ENCODE measurements around the gene RMI2.
A peak's percentile ranks its signal among the peaks of the same experiment; 100 is the strongest.

Gene RMI2

DNA sequence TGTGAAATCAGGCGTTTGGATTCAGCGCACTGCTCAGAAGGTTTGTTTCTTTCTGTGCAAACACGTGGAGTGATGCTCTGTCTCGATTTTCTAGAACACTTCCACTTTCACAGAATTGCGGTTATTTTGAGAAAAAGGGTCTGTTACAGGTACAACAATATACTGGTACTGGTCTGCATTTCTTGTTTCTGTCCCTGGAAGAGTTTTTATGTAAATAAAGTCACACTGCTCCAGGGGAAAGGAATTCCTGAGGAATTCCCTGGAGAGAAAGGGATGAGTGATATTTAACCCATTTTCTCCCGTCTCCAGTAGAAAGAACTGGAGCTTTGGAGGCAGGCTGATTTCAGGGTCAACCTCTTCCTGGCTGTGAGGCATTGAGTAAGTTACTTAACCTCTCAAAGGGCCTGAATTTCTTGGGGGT, 16.2 kb upstream of the RMI2 start:
- DNase-seq (ENCODE audit: low read depth): no peak

DNA sequence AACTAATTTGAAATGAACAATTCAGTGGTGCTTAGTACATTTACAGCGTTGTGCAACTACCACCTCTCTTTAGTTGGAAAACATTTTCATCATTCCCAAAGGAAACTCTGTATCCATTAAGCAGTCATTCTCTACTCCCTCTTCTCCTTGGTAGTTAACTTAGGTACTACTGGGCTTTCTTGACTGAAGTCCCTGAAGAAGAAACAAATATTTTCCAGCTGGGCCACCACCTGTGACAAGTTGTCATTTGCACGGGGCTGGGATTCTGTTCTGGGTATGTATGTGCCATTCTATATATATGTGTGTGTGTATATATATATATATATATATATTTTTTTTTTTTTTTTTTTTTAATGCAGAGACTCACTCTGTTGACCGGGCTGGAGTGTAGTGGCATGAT, 15.4 kb upstream of the RMI2 start:
- no peak for DNase-seq (ENCODE audit: low read depth)

DNA sequence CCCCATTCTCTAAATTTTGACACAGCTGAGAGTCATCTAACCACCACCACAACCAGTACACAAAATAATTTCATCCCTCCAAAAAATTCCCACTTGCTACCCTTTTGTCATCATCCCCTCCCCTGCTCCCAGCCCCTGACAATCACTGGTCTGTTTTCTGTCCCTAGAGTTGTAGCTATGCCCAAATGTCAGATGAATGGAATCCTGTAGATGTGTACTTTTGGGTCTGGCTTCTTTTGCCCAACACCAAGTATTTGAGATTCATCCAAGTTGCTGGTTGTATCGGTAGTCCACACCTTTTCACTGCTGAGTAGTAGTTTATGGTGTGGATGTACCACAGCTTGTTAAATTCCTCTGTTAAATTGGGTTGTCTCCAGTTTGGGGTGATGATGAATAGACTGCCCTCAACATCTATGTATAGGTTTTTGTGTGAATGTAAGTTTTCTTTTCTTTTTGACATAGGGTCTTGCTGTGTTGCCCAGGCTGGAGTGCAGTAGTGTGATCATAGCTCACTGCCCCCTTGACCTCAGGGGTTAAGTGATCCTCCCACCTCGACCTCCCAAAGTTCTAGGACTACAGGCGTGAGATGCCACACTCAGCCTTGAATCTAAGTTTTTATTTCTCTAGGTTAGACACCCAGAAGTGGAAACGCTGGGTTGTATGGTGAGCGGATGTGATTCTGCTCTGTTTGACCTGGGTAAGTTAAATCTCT, 14.6 kb upstream of the RMI2 start:
- DNase-seq (ENCODE audit: low read depth): no peak

DNA sequence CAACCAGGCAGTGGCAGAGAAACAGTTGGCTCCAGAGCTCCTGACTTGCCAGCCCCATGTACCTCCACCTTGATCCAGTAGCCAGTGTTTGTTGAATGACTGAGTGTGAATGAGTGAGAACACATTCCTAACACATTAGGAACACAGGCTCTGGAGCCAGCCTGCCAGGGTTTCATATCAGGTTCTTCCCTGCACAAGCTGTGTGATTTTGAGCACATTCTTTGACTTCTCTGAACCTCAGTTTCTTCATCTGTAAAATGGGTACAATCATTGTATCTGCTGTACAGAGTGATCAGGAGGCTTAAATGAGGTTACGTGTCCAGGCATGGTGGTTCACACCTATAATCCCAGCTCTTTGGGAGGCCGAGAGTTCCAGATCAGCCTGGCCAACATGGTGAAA, 13.3 kb upstream of the RMI2 start:
- no peak for DNase-seq (ENCODE audit: low read depth)

DNA sequence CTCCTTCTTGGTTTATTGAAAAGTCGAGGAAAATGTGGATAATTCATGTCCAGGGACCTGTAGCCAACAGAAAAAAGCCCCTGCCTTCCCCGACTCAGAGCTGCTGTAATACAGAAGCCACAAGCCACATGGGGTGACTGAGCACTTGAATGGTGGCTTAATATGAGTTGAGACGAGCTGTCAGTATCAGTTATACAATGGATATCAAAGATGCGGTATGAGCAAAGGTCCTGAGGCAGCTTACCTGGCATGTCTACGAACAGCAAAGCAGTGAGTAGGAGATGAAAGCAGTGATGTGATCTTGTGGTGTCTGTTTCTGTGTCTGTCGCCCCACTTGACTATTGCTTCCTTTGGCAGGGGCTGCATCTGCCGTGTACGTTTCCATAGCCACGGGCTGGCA, 12.2 kb upstream of the RMI2 start:
- no peak for DNase-seq (ENCODE audit: low read depth)

DNA sequence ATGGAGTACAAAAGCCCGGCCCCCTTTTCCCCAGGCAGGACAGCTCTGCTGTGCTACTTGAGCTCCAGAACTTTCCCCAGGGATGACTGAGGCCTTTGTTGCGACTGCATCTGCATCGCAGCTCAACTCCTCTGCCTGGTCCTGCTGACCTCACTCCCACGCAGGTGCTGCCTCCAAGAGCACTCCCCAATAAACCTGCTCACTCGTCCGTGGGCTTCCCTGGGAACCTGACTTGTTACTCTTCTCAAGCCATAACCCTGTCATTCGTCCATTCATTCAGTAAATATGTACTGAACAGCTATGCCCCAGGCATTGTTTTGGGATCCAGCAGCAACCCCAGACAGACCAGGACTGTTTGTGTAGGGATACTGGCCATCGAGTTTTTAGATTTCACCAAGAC, 11.6 kb upstream of the RMI2 start:
- no peak for DNase-seq (ENCODE audit: low read depth)

DNA sequence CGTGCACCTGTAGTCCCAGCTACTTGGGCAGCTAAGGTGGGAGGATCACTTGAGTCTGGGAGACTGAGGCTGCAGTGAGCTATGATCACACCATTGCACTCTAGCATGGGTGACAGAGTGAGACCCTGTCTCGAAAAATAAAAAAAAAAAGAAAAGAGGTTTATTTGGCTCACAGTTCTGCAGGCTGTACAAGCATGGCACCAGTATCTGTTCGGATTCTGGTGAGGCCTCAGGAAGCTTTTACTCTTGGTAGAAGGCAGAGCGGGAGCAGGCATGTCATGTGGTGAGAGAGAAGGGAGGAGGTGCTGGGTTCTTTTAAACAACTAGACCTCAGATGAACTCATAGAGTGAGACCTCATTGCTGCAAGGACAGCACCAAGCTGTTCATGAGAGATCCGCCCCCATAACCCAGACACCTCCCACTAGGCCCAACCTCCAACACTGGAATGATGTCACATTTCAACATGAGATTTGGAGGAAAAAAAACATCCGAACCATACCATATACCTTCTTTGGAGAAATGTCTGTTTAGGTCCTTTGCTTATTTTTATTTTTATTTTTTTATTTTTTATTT, 10.3 kb upstream of the RMI2 start:
- DNase-seq (ENCODE audit: low read depth): no peak

DNA sequence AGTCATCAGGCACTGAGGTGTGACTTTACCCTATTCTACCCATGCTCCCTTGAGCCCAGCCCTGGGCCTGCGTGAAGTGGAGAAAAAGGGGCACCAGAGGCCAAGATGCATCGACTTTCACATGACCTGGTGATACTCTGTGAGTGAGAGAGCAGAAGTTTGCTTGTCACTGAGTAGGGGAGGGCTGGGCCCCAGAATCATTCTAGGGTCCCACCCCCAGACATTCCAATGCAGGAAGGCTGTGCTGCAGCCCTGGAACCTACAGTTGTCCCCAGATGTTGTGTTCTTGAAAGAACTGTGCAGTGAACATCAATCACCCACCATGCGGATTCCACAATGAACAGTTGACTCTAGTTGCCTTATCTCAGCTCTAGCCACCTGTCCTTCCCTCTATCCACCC, 6.2 kb upstream of the RMI2 start:
- DNase-seq (ENCODE audit: low read depth): no peak

DNA sequence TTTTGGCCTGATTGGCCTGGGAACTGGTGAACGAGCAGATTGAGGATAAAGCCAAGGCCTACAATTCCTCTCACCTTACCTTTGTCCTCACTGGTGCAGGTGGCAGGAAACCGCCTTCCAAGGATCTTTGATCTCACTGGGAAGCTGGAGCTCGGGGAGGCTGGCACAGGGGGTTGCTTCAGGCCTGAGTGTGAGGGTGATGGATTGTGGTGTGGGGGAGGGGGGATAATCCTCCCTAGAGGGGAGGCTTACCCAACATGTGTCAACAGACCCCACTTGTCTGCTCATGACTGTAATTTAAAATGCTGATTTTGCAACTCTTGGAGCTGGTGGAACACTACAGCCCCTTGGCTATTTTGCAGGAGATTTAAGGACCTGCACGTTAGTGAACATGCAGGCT, 4.5 kb upstream of the RMI2 start:
- no peak for DNase-seq (ENCODE audit: low read depth)

DNA sequence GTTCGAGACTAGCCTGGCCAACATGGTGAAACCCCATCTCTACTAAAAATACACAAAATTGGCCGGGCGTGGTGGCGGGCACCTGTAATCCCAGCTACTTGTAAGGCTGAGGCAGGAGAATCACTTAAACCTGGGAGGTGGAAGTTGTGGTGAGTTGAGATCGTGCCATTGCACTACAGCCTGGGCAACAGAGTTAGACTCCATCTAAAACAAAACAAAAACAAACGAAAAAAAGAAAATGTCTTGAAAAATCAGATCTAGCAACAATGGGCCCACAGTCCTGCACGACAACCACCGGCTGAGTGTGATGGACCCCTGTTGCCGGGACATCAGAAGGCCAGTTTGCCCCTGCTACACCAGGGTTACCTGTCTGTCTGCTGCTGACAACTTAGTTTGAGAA, 3.9 kb upstream of the RMI2 start:
- no peak for DNase-seq (ENCODE audit: low read depth)

DNA sequence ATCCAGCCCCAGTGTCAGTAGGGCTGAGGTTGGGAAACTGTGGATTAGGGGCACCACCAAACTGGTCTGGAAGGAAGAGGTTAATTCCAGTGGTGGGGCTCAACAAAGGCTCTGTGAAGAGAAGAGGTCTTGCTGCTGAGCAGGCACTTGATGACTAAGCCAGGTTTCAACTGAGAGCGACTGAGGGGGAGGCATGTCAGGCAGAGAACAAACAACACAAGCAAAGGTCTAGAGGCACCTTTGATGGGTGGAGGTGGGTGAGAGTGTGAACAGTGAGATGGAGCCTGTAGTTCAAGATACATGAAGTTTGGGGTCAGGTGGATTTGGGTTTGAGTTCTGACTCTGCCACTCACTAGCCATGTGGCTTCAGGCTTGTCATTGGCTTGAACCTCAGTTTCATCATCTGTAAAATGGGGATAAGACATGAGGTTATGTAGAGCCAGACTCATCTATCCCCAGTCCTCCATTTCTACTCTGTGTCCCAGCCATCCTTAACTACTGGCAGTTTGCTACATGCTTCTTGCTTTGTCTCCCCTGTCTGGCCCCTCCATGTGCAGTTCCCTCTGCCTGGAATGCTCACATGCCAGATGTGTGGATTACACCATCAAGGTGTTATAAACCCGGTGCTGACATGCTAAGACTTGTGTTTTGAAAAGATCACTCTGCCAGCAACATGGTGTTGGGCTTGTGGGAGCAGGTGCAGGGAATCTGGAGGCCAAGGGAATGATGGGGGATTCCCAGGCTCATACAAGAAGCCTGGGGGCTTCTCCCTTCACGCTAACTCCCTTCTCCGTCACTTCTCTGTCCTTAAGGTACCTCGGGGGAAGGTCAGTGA, 3.0 kb upstream of the RMI2 start:
- no peak for DNase-seq (ENCODE audit: low read depth)

DNA sequence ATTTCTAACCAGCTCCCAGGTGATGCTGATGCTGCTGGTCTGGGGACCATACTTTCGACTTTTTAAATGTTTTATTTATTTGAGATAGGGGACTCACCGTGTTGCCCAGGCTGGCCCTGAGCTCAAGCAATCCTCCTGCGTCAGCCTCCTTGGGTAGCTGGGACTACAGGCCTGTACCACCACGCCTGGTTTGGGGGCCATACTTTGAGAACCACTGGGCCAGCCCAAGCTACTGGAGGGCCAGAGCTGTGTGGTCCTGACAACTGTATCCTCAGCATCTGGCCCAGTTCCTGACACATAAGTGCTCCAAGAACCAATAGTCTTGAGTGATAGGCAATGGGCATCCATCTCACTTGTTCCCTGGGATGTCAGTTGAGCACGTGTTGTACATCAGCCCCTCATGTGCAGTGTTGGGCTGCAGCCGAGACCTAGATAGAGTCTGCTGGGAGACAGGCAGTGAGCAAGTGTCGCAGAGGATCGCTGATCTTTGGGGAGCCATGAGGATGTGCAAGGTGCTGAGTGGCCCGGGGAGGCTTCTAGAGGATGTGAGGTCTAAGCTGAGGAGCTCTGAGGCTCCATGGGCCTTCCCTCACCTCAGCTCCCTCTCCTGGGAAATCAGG, 1.6 kb downstream of the RMI2 start:
- no peak for DNase-seq (ENCODE audit: low read depth)

DNA sequence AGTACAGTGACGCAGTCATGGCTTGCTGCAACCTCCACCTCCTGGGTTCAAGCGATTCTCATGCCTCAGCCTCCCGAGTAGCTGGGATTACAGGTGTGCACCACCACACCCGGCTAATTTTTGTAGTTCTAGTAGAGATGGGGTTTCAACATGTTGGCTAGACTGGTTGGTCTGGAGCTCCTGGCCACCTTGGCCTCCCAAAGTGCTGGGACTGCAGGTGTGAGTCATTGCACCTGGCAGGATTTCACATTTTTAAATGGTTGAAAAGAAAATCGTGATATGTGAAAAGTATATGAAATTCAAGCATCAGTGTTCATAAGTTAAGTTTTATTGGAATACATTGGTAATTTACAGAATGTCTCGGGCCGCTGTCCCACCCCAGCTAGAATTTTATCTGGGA, 2.6 kb downstream of the RMI2 start:
- DNase-seq (ENCODE audit: low read depth): no peak

DNA sequence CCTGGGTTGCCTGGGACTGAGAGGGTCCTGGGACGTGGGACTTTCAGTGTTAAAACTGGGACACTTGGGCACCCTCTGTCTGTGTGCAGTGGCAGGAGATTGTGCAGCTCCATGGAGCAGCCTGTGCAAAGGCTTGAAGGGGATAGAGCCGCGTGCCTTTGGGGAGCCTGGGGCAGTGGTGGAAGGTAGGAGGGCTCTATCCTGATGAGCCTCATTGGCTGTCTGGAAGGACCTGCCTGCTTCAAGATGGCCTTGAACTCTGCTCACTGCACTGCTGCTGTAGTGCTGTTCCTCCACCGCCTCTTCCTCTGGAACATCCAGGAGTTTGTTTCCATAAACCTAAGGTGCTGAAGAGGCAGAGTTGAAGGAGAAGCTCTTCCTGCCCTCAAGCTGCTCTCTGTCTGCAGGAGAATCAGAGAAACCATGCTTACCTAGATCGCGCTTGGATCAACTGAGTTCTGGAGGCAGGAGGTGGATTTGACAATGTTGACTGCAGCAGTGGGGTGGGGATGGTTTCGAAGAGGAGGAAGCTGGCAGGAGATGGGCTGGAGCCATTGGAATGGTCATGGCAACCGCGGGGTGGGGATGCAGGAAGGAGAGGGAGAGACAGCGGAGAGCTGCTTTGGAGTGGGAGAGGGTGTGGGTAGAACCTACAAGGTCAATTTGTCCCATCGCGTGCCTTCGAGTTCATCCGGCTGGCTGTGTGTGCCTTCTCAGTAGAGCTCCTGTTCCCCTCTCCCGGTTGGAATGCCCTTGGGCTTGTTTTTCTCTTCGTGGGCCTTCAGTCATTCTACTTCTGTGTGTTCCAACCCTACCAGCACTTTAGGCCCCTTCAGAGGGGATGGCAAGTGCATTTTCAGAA, 3.7 kb downstream of the RMI2 start:
- no peak for DNase-seq (ENCODE audit: low read depth)

DNA sequence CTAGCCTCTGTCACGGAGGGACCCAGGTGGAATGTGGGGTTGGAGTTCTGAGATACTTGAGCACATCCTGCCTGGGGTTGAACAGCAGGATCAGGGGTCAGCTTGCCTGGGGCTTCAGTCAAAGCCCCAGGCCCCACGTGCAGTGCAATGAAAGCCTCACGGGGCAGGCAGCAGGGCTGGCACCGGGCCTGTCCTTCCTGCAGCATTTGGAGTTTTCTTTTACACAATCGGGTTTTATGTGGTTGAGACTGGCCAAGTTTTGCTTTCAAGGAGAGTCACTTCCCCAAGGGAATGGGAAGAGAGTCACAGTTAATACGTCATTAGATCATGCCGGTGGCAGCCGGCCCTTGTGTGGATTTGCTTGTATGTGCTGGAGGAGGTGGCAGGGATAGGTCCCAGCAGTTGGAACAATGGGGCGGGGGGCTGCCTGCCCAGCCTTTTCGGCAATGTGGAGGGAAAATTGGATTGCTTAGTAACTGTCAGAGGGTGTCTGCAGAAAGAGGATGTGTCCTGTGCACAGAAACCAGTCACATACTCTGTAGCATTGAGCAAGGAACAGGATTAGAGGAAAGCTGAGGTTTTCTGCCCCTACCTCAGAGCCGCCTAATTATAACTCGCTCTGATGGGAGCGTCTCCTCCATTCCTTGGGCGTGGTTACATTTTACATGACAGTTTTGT, 4.5 kb downstream of the RMI2 start:
- DNase-seq (ENCODE audit: low read depth): no peak

DNA sequence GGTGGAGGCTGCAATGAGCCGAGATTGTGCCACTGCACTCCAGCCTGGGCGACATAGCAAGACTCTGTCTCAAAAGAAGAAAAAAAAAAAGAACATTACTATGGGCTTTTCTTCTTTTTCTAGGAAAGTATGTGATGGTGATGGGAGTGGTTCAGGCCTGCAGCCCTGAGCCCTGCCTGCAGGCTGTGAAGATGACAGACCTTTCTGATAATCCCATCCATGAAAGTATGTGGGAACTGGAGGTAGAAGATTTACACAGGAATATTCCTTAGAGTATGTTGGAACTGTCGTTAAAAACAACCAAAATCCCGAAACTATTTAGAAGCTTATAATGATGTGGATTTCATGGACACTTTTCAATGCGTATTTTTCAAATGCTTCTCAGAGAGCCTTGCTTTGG, 5.3 kb downstream of the RMI2 start:
- DNase-seq (ENCODE audit: low read depth): no peak

DNA sequence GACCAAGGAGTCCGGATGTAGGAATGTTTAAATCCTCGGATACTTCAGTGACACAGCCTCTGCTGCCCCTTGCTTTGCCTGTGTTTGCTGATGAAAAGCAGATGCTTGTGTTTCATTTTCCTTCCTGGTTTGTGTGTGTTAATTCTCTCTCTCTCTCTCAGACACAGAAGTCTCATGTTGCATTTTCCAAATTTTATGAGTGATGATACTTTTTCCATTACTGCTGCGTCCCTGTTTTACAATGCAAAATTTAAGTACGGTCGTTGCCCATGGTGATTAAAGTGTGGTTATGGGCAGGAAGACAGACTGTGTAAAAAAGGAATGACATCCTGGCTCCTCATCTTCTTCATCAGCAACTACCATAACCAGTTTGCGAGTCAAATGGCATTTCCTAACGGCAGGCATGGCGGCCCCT, 5.7 kb downstream of the RMI2 start:
- DNase-seq (ENCODE audit: low read depth): no peak

DNA sequence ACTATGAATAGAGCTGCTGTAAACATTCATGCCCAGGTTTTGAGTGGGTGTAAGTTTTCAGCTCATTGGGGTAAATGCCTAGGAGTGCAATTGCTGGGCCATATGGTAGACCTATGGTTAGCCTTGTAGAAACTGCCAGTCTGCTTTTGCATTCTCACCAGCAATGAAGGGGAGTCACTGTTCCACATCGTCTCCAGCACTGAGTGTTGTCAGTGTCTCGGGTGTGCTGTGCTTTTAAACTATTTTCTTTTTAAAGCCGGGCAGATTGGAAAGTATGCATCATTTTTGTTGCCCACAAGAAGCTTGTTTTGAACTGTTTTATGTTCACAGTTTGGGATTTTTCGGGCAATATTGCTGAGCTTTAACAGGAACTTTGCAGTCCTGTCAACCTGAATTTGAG, 7.9 kb downstream of the RMI2 start:
- DNase-seq (ENCODE audit: low read depth): no peak

DNA sequence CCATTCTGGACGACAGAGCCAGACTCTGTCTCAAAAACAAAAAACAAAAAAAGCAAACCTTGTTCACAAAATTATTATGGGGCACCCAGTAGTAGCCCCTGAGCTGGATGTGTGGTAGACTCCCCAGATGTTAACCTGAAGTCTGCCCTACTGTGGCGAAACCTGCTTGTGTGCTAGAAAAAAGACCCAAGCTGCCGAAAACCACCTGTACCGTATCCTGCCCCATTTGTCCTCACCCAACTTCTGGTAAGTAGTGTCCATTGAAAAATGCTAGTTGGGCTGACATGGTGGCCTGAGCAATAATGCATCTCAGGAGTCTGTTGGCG, 9.1 kb downstream of the RMI2 start:
- no peak for DNase-seq (ENCODE audit: low read depth)

DNA sequence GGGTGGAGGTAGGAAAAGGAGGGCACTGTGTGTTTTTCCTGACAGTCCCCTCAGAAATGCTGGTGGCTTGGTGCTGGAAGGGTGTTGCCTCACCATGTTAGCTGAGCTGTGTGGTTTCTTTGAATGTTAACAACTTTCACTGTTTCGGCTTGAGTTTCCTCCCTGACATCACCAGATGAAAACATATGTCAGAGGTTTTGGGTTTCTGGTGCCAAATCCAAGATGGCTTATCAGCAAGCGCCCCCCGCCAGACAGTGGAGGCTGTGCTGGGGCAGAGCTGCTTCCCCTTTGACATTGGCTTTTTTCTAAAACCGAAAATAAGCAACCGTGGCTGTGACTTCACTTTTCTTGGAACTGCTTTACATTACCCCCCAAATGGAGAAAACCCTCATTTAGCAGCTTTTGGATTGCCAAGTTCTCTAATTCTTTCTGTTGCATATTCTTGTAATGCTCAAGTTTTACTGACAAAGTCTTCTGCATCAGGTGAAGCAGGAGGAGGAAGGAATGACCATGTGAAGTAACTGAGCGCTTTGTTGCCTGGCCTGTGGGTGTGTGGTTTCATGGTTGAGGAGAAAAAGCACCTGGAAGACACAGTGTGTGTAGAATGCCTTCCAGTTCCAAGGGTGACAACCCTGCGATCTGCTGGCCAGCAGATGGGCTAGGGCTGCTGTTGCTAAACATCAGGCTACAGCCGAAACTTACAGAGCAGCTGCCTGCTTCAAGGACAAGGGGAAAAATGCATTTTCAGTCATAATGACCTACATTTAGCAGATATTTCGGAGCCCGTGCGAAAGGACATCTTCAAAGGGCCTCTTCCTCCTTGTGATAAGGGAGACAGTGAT, 9.7 kb downstream of the RMI2 start:
- DNase-seq (ENCODE audit: low read depth): peak; percentile 69

DNA sequence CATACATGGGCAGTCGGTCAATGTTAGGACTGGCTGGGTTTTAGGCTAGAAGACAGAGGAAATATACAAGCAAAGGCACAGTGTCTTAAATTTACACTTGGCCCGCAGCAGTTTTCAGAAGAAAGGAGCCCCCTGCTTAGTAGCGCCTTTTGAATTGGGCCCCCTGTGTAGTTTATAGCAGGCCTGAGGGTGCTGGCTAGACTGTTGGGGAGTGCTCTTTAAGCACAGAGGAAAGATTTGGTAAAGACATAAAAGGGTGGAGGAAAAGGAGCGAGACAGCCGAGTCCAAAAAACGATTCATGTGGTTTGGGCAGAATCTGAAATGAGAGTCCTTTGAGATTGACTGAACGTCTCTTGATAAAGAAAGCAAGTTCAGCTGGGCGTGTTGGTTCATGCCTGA, 10.6 kb downstream of the RMI2 start:
- no peak for DNase-seq (ENCODE audit: low read depth)

Measured in stimulated activated CD8-positive, alpha-beta memory T cell treated with anti-CD3 and anti-CD28 coated beads, Interleukin-4, amount 100 ng/mL, for 24 hours (primary cell).